ENCODE measurements around the gene MAML3.
"Not testable (repeated sequence)": the region's sequence is repeated elsewhere in the genome, so short reads cannot be mapped to it uniquely, and the experiment has no call there.

MAML3 gene

GRCh38 chr4:139956507-139957017 is 197.4 kb downstream of the MAML3 start:
- no peak for DNase-seq

DNA sequence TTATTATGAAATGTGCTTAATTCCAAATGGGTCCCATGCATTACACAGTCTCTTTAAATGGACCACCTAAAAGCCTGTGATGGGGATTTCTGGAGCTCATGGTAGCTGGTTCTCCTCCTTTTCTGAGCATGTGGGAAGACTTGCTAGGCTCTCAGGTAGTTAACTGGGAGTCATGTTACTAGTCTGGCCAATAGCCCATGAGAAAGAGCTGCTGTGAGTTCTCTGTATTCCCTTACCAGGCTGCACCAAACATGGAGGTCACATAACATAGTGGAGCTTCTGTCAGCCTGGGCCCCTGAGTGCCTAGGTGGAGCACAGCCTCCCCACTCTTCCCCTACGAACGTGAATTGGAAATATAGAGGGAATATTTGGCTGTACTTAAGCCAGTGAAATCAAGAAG is 198.4 kb downstream of the MAML3 start:
- DNase-seq = no peak

DNA sequence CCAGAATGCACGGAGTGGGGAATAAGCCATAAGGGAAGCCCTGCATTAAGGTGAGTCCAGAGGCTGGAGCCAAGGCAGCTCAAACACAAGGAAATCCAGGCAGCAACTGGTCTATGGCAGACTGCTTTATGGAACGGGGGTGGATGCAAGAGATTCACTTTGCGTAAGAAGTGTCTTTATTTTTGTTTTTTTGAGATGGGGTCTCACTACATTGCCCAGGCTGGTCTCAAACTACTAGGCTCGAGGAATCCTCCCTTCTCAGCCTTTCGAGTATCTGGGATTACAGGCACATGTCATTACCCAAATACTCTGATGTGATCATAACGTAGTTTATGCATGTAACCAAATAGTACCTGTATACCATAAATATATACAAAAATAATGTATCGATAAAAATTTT is 199.5 kb downstream of the MAML3 start:
- DNase-seq = no peak

GRCh38 chr4:139951021-139951420 is 203.0 kb downstream of the MAML3 start:
- DNase-seq = no peak

- DNase-seq = peak; percentile 16
Measured at GRCh38 chr4:139950568-139950967, 203.4 kb downstream of the MAML3 start.

- not testable (repeated sequence) for DNase-seq
Measured at GRCh38 chr4:139944916-139945315, 209.1 kb downstream of the MAML3 start.

DNA sequence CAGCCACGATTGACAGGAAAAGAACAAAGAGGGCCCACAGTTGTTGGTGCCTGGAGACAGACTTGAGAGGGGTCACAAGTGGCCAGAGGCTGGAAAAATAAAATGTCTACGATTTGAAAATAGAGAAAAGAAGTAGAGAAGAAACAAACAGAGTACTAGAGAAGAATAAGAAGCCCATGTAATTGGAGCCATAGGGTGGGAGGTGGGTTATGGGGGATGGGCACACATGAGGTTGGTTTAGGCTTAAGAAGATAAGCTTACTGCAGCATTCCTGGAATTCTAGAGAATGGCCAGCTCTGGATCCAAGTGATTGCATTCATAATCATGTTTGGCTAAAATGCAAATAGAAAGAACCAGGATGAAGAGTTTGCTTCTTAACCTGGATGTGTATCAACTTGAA is 210.7 kb downstream of the MAML3 start:
- DNase-seq = no peak

GRCh38 chr4:139942241-139942640 is 211.7 kb downstream of the MAML3 start:
- no peak for DNase-seq

DNA sequence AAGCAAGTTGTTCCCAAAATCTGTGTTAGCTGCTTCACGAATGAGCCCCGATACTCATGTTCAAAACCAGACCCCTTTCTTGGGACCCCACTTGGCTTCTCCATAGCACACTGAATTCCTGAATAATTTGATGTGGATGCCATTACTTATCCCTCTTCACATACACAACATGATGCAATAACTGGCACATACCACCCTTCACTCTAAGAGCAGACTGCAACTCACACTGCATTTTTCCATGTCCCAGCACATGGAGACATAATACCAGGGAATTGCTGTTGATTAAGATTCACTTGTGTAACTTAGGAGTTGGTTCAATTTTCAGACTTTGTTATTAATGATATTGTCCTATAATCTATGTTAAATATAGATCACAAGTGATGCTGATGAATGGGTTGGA is 213.4 kb downstream of the MAML3 start:
- DNase-seq = no peak

DNA sequence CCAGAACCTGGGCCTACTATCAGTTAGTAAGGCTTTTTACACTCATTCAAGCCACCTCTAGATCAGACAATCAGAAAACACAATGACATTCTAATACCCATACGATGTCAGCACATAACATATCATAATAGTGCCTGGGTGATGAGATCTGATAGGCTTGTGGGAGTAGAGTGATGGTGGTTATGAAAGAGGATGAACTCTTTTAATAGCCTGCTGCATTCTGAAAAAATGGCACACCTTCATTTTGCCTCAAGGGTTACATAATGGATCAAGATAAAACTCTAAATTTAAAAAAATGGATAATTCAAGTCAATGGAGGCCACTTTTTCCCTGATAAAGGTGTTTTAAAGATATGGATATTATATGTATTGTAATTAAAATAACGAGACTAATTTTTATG is 215.6 kb downstream of the MAML3 start:
- no peak for DNase-seq

DNA sequence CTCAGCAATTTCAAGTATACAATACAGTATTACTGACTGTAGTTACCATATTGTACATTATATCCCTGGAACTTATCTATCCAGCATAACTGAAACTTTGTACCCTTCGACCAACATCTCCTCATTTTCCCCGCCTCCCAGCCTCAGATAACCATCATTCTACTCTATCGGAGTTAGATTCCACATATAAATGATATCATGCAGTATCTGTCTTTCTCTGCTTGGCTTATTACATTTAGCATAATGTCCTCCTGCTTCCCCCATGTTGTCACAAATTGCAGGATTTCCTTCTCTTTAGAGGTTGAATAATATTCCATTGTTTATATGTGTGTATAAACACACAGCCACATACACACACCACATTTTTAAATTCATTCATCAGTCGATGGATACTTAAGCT is 218.1 kb downstream of the MAML3 start:
- no peak for DNase-seq

DNA sequence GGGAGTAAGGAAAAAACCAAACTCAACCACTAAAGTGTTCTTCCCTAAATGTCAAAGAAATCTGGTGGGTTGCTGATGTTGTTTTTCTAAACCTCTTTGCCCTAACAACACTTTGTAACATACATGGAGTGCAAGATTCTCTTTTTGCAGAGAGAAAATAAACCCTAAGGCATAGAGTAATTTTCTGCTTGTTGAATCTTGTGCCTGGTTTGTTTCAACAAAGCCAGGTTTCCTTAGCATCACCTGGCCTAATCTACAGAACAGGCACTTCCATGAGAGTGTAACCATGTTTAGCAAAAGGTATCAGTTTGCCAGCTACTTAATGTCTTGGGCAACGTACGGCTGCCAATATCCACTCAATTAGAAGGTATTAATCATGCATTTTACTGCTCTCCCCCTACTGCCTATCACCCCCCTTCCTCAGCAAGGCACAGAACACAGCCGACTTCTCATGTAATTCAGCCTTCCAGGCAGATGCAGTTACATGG is 219.2 kb downstream of the MAML3 start:
- DNase-seq = no peak

- no peak for DNase-seq
Measured at GRCh38 chr4:139934057-139934707, 219.8 kb downstream of the MAML3 start.

- DNase-seq = no peak
Measured at GRCh38 chr4:139933541-139933940, 220.4 kb downstream of the MAML3 start.

DNA sequence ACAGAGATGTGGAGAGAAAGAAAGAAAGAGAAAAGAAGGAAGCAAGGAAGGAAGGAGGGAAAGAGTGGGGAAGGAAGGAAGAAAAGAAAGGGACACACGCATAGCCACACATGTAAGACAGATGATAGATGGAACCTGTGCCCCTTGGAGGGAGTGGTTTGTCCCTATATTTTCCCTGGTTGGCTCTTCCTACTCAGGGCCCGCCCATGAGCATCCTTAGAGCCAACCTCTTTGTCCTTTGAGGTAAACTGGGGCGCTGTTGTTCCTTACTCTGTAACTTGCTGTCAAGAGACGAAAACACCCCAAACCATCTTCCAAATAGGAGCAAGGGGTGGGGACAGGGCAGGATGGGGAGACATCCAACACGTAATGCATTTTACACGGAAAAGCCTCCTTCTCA is 220.9 kb downstream of the MAML3 start:
- DNase-seq = no peak

DNA sequence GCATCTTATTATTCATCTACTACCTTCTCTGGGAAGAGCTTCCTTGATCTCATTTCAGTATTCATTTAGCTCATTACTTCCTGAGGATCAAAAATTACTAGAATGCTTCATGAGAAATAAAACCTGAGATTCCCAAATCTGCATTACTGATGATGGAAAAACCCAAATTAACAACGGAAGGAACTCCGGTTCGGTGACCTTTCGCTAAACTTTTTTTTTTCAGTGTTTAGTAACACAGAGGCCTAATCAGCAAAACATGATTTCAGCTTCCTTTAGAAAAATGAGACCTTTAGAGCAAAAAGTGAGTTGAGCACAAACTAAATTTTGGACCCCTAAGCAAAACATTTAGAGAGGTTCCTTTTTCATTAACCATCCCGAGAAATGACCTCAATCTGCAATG is 229.2 kb downstream of the MAML3 start:
- DNase-seq = no peak

GRCh38 chr4:139922406-139923024 is 231.5 kb downstream of the MAML3 start:
- no peak for DNase-seq

- DNase-seq = no peak
Measured at GRCh38 chr4:139921429-139922184, 232.4 kb downstream of the MAML3 start.

DNA sequence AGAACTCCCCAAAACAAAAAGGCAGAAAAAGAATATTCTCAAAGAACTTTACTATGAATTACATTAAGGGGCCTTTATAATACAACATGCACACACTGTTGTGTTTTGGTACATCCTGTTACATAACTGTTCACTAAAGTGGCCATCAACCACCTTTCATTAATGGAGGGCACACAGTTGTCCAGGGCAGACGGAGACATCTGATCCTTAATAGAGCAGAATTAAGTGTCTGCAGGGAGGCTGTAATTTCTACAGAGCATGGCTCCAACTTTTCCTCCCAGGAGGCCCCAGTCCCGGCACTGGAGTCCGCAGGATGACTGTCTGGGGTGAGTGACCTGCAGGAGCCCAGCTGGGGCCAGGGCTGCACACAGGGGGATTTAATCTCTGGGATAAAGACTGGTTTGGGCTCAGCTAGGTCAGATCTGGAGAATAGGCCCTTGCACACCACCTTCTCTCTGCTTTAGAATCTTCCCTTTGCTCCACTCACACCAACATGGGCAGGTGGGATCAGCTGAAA is 233.4 kb downstream of the MAML3 start:
- DNase-seq = no peak

DNA sequence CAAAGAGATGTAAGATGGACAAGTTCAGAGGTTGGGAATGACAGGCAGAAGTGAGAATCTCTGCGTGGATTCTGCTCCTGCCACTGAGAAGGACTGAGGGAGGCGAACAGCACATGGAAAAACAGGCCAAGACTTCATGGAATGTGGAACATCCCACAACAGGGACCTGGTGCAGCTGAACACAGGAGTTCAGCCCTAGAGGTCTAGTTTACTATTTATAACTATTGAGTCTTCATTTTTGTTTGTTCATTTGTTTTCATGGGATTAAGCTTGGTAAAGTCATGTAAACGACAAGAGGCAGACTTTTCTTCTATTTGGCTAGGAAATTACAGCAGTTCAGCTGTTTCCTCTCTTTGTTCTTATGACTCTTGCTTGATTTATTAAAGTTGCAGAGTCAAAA is 234.5 kb downstream of the MAML3 start:
- DNase-seq = no peak

DNA sequence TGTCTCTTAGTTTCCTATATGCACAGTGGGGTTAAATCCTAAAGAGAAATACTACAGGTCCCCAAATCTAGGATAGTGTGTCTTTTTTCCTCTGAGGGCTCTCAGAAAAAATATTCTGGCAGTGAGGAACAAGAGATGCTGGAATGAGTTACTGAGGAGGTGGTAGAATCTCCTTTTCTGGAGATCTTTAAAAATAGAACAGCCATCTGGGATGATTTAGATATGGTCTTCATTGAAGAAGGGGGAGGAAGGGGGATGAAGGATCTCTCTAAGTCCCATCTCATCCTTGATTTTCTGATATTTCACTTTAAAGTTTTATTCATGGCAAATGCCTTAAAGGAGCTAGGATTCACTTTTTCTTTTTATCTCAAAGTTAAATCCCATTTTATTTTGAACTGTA is 235.0 kb downstream of the MAML3 start:
- DNase-seq = no peak

GRCh38 chr4:139918591-139918990 is 235.4 kb downstream of the MAML3 start:
- DNase-seq = no peak

DNA sequence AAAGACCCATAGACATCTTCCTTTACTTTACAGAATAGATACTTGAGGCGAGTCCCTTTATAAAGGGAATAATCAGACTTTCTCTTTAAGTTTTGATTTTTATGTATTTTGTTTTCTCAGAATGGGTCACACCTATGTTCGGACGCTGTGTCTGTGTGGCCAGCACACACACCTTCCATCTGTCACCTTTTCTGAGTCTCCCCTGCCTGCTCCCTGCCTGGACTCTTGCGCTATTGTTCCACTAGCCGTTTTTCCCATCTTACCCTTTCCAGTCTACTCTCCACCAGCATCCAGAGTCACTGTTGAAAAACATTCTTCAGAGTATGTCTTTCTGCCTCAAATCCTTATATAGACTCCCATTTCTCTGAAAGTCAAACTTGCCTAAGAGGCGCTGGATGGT is 236.1 kb downstream of the MAML3 start:
- DNase-seq = no peak

DNA sequence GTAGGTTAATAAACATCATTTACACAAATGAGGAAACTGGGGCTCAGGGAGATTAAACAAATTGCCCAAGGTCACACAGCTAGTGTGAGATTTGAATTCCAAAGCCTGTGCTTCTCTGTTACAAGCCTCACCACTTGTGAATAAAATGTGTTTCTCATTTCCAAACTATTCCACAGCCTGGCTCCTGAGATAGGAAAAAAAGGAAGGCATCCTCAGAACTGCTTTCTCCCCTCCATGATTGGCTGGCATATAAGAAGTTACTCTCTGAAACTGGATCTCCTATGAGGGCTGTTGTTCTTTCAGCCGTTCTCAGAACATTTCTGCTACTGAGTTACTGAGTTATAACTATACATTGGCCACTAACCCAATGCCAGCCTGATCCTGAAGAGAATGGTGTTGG is 237.9 kb downstream of the MAML3 start:
- no peak for DNase-seq

All from CD4-positive, alpha-beta T cell treated with Interleukin-10 for 1 hour (primary cell).